ENCODE results near the gene ISG15. TPM values are rescaled to one million over a fixed set of nuclear protein-coding genes. Genes with fewer than 3 reads are reported as not detected.

ISG15 gene
- total and polyA plus RNA-seq, 9 of the 15 experiments (the other 6 are each of a cell fraction or from before 2014, with no cell fraction given) = 0.40 to 58.3 (median 12.2) TPM

GRCh38 chr1:1013922-1014648 lies 788 bp downstream of the ISG15 start (continued):
- TF ChIP-seq E2F6 (IDR thresholded peaks at IDR 0.05; ENCODE audit: borderline replicate concordance in 1 of 2, extremely low read depth in 1 of 2, insufficient read depth in 1 of 2, insufficient read length in 1 of 2, low read depth in 1 of 2, low read length in 1 of 2, poor library complexity in 1 of 2, severe bottlenecking in 1 of 2) (peak in 1 of 2 experiments; percentile 2), SMARCA5 (IDR thresholded peaks at IDR 0.05) (no peak), MLX (CRISPR knock-in tag; conservative IDR thresholded peaks at IDR 0.05) (no peak), ZSCAN32 (CRISPR knock-in tag; IDR thresholded peaks at IDR 0.05) (no peak), NFE2 (IDR thresholded peaks at IDR 0.05; ENCODE audit: low read depth) (no peak), TCF7 (IDR thresholded peaks at IDR 0.05; ENCODE audit: borderline replicate concordance) (no peak), HDAC3 (IDR thresholded peaks at IDR 0.05; ENCODE audit: borderline replicate concordance, partially characterized antibody) (no peak), MEIS2 (IDR thresholded peaks at IDR 0.05; ENCODE audit: partially characterized antibody) (no peak), ZNF696 (CRISPR knock-in tag; conservative IDR thresholded peaks at IDR 0.05) (0 out of 2 replicates have a peak, but pooled peaks have one; percentile 24), KAT7 (CRISPR knock-in tag; IDR thresholded peaks at IDR 0.05; ENCODE audit: borderline replicate concordance) (no peak), CHD2 (IDR thresholded peaks at IDR 0.05; ENCODE audit: low read depth, low read length) (0 out of 2 replicates have a peak, but pooled peaks have one; percentile 14), HIVEP1 (CRISPR knock-in tag; IDR thresholded peaks at IDR 0.05) (no peak), ZNF23 (CRISPR knock-in tag; IDR thresholded peaks at IDR 0.05) (no peak), CAMTA2 (CRISPR knock-in tag; conservative IDR thresholded peaks at IDR 0.05) (no peak), NFIX (CRISPR knock-in tag; IDR thresholded peaks at IDR 0.05; ENCODE audit: low read depth) (no peak), KLF16 (IDR thresholded peaks at IDR 0.05) (no peak)
- TF ChIP-seq, protein P1, sequence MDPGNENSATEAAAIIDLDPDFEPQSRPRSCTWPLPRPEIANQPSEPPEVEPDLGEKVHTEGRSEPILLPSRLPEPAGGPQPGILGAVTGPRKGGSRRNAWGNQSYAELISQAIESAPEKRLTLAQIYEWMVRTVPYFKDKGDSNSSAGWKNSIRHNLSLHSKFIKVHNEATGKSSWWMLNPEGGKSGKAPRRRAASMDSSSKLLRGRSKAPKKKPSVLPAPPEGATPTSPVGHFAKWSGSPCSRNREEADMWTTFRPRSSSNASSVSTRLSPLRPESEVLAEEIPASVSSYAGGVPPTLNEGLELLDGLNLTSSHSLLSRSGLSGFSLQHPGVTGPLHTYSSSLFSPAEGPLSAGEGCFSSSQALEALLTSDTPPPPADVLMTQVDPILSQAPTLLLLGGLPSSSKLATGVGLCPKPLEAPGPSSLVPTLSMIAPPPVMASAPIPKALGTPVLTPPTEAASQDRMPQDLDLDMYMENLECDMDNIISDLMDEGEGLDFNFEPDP (CRISPR knock-in tag; IDR thresholded peaks at IDR 0.05) = no peak
- TF ChIP-seq, protein P2, sequence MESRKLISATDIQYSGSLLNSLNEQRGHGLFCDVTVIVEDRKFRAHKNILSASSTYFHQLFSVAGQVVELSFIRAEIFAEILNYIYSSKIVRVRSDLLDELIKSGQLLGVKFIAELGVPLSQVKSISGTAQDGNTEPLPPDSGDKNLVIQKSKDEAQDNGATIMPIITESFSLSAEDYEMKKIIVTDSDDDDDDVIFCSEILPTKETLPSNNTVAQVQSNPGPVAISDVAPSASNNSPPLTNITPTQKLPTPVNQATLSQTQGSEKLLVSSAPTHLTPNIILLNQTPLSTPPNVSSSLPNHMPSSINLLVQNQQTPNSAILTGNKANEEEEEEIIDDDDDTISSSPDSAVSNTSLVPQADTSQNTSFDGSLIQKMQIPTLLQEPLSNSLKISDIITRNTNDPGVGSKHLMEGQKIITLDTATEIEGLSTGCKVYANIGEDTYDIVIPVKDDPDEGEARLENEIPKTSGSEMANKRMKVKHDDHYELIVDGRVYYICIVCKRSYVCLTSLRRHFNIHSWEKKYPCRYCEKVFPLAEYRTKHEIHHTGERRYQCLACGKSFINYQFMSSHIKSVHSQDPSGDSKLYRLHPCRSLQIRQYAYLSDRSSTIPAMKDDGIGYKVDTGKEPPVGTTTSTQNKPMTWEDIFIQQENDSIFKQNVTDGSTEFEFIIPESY (CRISPR knock-in tag; IDR thresholded peaks at IDR 0.05) = 0 out of 2 replicates have a peak, but pooled peaks have one; percentile 26
- TF ChIP-seq, protein P3, sequence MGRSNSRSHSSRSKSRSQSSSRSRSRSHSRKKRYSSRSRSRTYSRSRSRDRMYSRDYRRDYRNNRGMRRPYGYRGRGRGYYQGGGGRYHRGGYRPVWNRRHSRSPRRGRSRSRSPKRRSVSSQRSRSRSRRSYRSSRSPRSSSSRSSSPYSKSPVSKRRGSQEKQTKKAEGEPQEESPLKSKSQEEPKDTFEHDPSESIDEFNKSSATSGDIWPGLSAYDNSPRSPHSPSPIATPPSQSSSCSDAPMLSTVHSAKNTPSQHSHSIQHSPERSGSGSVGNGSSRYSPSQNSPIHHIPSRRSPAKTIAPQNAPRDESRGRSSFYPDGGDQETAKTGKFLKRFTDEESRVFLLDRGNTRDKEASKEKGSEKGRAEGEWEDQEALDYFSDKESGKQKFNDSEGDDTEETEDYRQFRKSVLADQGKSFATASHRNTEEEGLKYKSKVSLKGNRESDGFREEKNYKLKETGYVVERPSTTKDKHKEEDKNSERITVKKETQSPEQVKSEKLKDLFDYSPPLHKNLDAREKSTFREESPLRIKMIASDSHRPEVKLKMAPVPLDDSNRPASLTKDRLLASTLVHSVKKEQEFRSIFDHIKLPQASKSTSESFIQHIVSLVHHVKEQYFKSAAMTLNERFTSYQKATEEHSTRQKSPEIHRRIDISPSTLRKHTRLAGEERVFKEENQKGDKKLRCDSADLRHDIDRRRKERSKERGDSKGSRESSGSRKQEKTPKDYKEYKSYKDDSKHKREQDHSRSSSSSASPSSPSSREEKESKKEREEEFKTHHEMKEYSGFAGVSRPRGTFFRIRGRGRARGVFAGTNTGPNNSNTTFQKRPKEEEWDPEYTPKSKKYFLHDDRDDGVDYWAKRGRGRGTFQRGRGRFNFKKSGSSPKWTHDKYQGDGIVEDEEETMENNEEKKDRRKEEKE (IDR thresholded peaks at IDR 0.05; ENCODE audit: borderline replicate concordance in 1 of 2, control insufficient read depth in 1 of 2, low read depth in 2 of 2, low read length in 1 of 2) = no peak
